Ramos (cell line): ENCODE data around the gene LRRC43.

Experiments
- in situ Hi-C: fragments of 300-500 bp; cut with MboI; formaldehyde crosslinking; loops from one replicate; pipeline ENCODE4 v1.14.3; 2022; ENCODE audit warnings: low sequenced_read_pairs; ENCODE audit not compliant: unreplicated experiment

The LRRC43 gene

DNA sequence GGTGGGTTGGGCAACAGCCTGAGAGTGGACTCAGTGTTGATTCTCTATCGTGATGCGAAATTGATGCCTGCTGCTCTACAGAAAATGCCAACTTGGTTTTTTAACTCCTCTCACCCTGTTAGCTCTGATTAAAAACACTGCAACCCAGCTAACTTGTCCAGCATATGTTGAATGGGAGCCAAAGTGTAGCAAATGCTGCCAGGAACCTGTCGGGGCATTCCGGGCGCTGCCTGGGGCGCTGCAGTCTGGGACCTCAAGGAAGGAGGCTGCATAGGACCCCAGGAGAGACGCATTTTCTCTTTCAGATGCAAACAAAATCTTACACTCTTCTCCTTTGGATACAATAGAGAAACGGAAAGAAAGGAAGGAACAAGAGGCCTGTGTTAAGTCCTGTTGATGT is 24.5 kb downstream of the LRRC43 start:
- in situ Hi-C loops = no loop called here

DNA sequence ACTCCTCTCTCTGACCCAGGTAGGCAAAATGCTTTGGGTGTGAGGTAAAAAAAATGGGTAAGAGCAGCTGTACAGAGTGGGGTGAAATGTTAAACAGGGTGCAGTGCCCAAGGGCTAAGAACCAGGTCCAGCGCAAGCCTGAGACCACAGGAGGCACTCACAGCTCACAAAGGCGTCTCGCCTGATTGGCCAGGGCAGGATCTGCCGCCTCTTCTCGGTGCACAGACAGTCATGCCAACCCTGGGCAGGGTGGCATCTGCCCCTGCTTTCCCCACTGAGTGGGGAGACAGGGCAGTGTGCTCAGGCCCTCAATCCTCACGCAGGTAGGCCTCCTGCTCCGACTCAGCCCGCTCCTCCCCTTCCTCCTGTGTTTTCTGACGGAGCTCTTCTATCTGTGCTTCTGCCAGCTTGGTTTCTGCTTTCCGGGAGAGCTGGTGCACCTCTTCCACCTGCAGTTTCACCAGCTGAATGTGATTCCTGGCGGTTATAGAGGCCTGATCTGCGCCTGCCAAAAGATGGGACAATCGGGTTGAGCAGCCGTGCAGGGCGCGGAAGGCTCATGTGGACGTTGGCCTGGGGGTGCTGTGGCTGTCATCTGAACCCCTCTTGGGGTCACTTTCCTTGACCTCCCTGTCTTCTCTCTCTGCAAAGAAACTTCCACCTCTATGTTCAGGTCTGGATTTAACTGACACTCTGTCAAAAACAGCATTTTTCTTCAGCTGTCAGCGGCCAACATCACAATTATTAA is 25.3 kb downstream of the LRRC43 start:
- in situ Hi-C loops = no loop called here

DNA sequence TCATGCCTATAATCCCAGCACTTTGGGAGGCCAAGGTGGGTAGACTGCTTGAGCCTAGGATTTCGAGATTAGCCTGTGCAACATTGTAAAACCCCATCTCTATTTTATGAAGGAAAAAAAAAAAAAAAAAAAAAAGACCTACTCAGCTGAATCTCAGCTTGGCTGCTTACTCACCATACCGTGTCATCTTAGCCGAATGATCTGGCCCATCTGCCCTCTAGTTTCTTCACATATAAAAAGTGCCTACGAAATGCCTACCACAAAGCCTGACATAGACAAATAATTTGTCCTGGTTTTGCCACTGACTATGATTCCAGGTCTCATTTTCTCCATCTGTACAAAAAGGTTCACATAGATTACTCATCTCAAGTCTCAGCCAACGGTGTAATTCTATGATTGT is 32.8 kb downstream of the LRRC43 start:
- in situ Hi-C loops = no loop called here

DNA sequence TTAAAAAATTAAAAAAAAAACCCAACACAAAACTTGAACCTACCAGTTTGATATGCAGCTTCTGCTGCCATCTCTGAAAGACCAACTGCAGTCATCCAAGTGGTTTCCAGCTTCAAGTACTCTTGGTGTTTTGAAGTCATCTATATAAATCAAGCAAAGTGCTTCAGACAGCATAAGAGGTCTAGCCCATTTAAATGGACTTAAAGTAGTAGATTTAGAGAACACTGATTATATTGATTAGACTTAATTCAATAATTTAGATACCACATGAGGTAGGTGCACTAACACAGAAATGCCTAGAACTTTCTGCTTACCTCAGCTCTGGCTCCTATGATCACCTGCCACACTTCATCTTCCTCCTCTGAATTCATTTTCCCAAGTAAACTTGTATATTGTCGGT is 33.5 kb downstream of the LRRC43 start:
- in situ Hi-C loops = no loop called here

DNA sequence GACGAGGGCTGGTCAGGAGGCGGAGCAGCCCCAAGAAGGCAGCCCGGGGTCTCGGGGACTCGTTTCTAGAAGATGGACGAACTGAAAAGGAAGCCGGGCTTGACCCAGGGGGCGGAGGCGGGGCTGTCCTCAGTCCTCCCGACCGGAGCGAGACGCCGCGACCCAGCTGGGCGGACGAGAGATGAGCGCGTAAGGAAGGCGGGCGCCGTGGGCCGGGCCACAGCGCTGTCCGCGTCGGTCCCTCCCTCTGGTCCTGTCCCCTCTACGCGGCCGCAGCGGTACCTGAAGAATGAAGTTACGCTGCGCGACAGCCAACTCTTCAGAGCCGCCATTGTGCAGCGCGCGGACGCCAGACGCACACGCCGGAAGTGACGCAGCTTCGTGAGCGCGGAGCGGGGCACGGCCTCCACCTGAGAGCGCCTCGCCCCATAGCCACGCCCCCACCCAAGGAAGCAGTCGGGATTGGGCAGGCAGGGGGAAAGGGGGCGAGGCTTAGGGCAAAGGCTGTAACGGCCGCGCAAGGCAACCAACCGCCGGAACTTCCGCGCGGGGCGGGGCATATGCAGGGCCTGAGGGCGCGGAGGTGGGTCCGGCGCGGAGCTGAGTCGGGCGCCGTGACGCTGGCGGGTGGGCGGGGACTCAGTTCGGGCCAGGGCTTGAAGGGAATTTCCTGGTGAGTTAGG is 42.9 kb downstream of the LRRC43 start, which contains the start of gene DIABLO:
Gene DIABLO (minus strand): TSS at position 370 of the 683 bp plus-strand sequence. CDS start 38 bp downstream, at position 332.
- in situ Hi-C loops = no loop called here

DNA sequence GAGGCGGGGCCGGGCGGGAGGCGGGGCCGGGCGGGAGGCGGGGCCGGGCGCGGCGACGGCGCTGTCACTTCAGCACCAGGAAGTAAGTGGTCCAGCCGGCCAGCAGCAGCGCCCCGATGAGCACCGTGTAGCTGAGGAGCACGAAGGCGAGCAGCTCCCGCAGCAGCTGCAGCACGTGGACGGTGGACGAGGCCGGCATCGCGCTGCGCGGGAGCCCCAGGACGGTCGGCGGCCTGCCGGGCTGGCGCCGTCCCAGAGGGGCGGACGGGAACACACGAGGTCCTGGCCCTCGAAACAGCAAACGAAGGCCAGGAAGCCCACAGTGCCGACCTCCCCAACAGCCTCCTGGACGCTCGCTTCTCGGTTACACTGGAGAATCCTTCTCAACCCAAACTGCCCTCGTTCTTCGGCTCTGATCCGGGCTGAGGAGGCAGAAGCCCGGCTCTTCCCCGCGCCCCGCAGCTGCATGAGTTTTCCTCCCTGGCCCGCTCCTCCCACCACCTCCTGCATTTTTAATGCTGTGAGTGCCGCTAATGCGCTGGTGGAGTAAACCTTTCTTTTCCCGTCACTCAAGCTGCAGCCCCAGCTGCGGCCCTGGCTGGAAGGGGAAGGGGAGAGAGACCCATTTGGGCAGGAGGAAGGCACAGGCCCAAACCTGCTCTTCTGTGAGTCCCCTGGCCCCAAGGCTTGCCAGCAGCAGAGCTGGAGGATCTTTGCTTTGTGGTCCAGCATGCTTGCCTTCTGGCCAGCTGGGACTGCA is 43.6 kb downstream of the LRRC43 start:
- in situ Hi-C loops = no loop called here

DNA sequence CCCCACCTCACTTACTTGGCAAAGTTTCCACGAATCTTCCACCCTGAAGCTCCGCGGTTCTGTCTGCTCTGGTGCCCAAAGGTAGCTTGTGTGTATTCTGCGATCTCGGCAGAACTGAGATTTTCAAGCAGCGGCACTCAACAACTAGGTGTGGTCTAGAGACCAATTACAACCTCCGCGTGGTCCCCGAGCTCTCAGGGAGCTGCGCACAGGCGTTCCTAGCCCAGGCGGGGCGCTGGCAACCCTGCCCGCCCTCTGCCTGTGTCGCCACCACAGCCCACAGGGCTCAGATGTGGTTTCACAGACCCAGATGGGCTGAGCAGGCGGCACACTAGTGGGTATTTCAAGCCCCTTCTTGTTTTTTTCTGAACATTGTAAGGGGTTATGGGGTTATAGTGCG is 44.4 kb downstream of the LRRC43 start:
- in situ Hi-C loops = no loop called here

DNA sequence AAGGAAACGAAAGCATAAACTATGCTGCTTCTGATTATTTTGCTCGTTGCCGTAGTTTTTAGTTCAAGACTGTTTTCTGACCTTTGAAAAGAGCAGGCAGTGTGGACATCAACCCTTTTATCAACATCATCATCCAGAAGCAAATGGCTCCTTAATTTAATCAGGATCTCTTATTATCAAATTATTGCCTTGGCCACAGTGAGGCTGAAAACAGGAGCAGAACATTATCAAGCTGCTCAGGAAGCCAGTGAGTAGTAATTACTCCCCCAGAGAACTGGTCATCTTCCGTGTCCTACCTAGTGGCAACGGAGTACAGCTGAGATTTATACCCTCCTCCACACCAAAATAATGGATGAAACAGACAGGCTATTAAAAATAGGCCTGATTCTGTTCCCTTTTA is 45.2 kb downstream of the LRRC43 start:
- in situ Hi-C loops = no loop called here

DNA sequence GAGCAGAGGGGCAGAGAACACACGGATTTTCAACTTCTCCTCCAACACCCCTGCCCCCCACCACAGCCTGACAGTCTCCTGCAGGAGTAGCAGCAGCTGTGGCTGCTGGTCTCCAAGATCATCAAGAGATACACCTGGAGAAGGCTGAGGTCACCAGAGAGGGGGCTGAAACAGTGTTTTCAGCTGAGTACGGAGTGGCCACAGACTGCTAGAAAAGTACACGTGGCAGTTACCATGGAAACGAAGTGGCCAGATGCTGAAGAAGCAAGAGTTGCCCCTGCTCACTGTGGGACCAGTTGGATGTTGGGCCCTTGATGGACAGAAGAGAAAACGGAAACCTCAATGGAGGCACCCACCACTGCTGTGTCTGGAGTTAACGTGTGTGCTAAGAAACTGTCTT is 47.9 kb downstream of the LRRC43 start:
- in situ Hi-C loops = no loop called here

DNA sequence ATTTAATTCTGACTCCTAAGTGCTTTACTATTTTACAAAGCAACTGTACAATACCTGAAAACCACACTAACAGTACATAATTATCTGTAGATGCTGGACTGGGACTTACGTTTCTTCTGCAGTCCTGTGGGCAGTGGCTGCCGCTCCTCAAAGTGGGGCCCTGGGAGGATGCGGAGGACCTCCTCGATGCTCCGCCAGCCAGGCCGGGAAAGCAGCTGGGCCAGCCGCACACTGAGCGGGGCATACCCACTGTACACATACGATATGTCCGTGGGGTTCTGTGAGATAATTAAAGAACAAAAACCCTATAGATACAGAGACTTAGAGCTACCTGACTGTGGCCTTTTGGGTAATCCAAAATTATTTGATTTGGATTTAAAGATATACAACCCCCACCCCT is 49.8 kb downstream of the LRRC43 start:
- in situ Hi-C loops = no loop called here

DNA sequence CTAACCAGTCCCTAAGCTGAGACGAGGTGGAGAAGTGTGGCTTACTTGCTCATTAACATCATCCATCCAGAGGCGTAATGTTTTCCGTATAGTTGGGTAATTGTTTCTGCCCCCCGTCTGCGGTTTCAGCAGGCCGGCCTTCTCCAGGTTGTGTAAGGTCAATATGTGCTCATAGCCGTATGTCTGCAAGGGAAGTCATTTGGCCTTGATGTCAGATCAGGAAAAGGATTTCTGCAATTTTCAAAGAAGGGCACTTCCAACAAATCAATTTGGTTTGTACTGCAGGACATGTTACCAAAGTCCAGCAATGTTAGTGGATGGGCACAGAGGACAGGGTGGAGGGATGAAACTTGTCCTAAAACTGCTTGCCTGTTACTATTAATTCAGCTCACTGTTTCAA is 52.8 kb downstream of the LRRC43 start:
- in situ Hi-C loops = no loop called here

DNA sequence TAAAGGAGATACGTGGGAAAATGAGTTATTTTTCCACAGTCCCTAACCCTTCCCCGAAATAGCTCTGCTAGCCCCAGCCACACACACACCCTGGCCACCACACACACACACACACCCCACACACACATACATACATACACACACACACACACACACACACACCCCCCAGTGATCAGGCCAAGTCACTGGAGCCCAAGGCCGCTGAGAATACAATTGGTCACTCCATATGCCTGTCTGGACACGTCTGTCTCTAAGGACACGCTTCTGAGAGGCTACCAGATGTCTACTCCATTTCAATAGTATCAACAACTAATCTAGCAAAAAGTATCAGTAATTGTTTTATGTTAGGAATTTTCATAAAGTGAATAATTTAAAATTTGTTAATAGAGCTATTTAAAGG is 55.9 kb downstream of the LRRC43 start:
- in situ Hi-C loops = no loop called here

DNA sequence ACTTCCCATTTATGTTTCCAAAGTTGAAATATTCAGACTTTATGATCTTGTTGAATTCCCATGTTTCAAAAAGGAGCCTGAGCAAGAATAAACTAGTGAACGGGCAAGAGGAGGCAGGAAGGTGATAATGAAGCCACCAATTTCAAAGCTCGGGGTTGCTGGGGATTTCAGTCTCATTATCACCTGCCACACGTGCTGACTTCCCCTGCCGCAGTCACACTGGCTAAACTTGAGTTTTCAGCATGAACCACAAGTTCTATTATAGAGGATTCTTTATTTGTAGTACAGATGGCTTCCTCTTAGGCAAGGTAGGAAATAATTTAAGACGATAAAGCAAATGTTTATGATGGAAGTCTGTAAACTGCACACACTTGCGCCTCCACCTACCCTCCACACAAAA is 61.0 kb downstream of the LRRC43 start:
- in situ Hi-C loops = no loop called here

DNA sequence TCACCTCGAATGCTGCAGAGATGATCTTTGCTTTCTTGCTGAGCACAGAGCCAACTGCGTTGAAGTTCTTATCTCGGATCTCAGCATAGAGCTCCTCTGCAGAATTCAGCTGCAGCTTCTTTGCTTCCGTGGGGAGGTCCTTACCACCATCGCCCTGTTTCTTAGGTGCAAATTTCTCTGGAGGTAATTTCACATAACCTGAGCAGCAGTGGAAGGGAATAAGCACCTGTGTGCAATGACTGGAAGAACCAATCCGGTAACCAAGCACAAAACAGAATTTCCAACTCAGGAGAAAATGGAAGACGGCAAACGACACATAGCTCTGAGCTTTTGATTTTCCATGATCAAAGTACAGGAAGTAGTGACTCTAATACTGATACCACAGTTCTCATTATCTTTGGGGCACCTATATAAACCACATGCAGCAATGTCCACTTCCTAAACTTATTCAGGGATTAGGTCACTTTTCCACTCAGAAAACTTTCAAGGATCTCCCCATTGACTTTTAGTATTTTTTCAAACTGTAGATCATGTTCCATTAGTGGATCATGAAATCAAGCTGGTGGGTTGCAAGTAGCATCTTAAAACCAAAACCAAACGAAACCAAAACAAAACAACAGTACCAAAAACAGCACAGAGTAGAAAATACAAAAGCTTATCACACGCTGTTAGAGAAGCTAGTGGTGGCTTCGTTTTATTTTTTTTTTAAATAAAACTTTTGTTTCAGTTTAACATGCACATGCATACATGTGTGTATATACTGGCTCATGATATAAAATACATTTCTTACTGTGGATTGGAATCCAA is 61.8 kb downstream of the LRRC43 start:
- in situ Hi-C loops = no loop called here

DNA sequence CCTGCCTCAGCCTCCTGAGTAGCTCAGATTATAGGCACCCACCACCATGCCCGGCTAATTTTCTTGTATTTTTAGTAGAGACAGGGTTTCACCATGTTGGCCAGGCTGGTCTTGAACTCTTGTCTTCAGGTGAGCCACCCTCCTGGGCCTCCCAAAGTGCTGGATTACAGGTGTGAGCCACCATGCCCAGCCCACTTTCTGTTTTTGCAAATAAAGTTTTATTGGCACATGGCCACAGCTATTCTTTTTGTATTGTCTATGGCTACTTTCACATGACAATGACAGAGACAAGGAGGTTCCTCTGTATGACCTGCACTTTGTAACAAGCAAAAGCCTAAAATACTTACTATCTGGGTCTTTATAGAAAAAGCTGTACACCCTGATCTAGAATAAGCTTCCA is 62.6 kb downstream of the LRRC43 start:
- in situ Hi-C loops = no loop called here

DNA sequence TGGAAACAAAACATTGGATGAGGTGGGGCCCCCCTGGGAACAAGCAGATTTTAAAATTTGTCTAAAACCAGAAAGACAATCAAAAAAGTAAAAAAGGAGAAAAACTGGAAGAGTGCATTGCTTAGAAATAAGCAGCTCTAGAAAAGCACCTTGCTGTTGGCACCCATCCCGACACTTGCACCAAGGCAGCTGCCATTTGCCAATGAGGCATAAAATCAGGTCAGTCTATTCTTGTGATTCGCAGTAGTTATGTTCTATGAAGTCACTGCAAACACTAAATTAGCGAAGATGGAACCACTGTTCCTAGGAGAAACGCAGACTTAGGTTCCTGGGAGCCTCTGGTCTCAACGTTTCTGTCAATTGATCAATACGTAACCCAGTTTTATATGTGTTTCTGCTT is 67.1 kb downstream of the LRRC43 start:
- in situ Hi-C loops = no loop called here

DNA sequence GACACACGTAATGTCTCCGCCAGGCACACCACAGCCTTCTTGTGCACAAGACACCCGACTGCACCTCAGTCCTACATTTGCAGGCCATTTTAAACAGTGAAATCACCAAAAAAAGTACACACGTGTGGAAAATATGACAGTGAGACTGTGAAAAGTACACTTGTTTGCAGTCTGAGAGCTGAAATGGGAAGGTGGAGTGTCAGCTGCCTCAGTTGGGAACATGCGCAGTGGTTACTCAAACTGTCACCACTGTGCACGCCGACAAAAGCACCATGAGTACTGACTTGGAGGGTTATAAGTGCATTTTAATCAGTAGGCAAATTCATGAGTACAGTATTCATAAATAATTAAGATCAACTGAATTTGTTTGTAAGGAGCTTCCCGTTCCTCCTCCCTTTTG is 67.6 kb downstream of the LRRC43 start:
- in situ Hi-C loops = no loop called here
